Measurements from ENCODE around the gene ZBED4. TPM values are rescaled to one million over a fixed set of nuclear protein-coding genes. Genes with fewer than 3 reads are reported as not detected.

ZBED4 gene
- total RNA-seq, 1 donor from 2014 or later, result 22.7 TPM

DNA sequence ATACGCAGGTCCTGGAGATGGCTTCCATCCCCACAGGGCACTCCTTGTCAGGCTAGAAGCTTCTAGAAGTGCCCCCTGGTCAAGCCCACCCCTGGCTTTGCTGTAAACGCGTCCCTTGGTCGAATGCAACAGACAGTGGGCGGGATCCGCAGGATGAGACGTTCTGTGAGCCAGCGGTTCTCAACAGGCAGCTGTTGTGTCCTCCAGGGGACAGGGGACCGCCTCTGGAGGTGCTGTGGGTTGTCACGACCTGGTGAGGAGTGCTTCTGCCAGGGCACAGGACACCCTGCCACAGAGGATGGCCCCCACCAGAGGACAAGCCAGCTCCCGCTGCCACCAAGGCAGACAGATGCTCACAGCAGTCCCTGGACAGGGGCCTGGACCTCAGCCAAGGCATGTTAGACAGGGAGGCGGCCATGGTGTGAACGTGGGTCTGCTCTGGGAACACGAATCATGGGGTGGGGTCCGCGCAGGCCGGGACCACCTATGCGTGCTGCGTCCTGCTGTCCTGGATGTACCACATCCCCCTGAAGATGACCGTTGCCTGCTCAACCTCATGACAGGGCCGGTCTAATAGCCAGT is 76.4 kb downstream of the ZBED4 start:
- H4K20me1 ChIP-seq (ENCODE audit: insufficient read depth, low read length), result no peaks in the 10 kb centered on the region
- H3K4me3 ChIP-seq (ENCODE audit: insufficient read depth, low read depth, low read length), result no peak overlapping the region
- H3K9me3 Mint-ChIP-seq (ENCODE audit: unreplicated experiment), result peaks cover 3% of the 10 kb centered on the region
- peaks cover 2% of the 10 kb centered on the region for H3K36me3 ChIP-seq (ENCODE audit: insufficient read depth, low read length)
- peaks cover 7% of the 10 kb centered on the region for H3K4me1 ChIP-seq (ENCODE audit: insufficient read depth, low read length)
- peaks cover 19% of the 10 kb centered on the region for H3K27me3 Mint-ChIP-seq (ENCODE audit: low read depth, unreplicated experiment)
- no peaks in the 10 kb centered on the region for H3K79me2 ChIP-seq (ENCODE audit: insufficient read depth, low read length)
- DNase-seq (ENCODE audit: low read depth) (no peak), FAIRE-seq (no peak)
- peak overlapping the region; percentile 26 for H3K27ac Mint-ChIP-seq (ENCODE audit: unreplicated experiment)
- no peak overlapping the region for H3K4me3 Mint-ChIP-seq (ENCODE audit: unreplicated experiment)
- no peak overlapping the region for H3K9ac ChIP-seq (ENCODE audit: low read length)
- TF ChIP-seq CTCF (IDR thresholded peaks at IDR 0.05; ENCODE audit: insufficient read depth, low read depth, low read length) (no peak), EZH2 (IDR thresholded peaks at IDR 0.05; ENCODE audit: insufficient read depth, low read length) (no peak)
- no peak overlapping the region for H3K27ac ChIP-seq (ENCODE audit: low read depth, low read length)
- H3K27me3 ChIP-seq (ENCODE audit: insufficient read depth, low read length), result no peaks in the 10 kb centered on the region
- no peak overlapping the region for H3K4me2 ChIP-seq (ENCODE audit: low read length)
- no peaks in the 10 kb centered on the region for H3K4me1 Mint-ChIP-seq (ENCODE audit: low read depth, unreplicated experiment)
- H3K9me3 ChIP-seq (ENCODE audit: insufficient read depth, low read depth, low read length), result no peaks in the 10 kb centered on the region
- no peaks in the 10 kb centered on the region for H3K36me3 Mint-ChIP-seq (ENCODE audit: low read depth, unreplicated experiment)
- no peak overlapping the region for H2AFZ ChIP-seq (ENCODE audit: low read depth, low read length)

- Histone ChIP-seq H3K27me3 (ENCODE audit: insufficient read depth, low read length) (no peaks in the 10 kb centered on the region), H3K4me2 (ENCODE audit: low read length) (no peak overlapping the region), H3K4me3 (ENCODE audit: insufficient read depth, low read depth, low read length) (no peak overlapping the region), H3K36me3 (ENCODE audit: insufficient read depth, low read length) (no peaks in the 10 kb centered on the region), H2AFZ (ENCODE audit: low read depth, low read length) (no peak overlapping the region), H3K9me3 (ENCODE audit: insufficient read depth, low read depth, low read length) (no peaks in the 10 kb centered on the region), H3K27ac (ENCODE audit: low read depth, low read length) (no peak overlapping the region), H4K20me1 (ENCODE audit: insufficient read depth, low read length) (no peaks in the 10 kb centered on the region), H3K79me2 (ENCODE audit: insufficient read depth, low read length) (no peaks in the 10 kb centered on the region), H3K9ac (ENCODE audit: low read length) (no peak overlapping the region), H3K4me1 (ENCODE audit: insufficient read depth, low read length) (peaks cover 7% of the 10 kb centered on the region)
- DNase-seq (ENCODE audit: low read depth) (peak; percentile 18), FAIRE-seq (no peak)
- peaks cover 3% of the 10 kb centered on the region for H3K9me3 Mint-ChIP-seq (ENCODE audit: unreplicated experiment)
- H3K27me3 Mint-ChIP-seq (ENCODE audit: low read depth, unreplicated experiment), result peaks cover 19% of the 10 kb centered on the region
- H3K4me3 Mint-ChIP-seq (ENCODE audit: unreplicated experiment), result no peak overlapping the region
- no peak for TF ChIP-seq EZH2 (IDR thresholded peaks at IDR 0.05; ENCODE audit: insufficient read depth, low read length)
- TF ChIP-seq CTCF (IDR thresholded peaks at IDR 0.05; ENCODE audit: insufficient read depth, low read depth, low read length), result peak; percentile 33
- no peaks in the 10 kb centered on the region for H3K36me3 Mint-ChIP-seq (ENCODE audit: low read depth, unreplicated experiment)
- no peaks in the 10 kb centered on the region for H3K4me1 Mint-ChIP-seq (ENCODE audit: low read depth, unreplicated experiment)
- H3K27ac Mint-ChIP-seq (ENCODE audit: unreplicated experiment), result no peak overlapping the region
Measured at GRCh38 chr22:49930596-49931412, 77.2 kb downstream of the ZBED4 start.

Measured in astrocyte (in vitro differentiated cells and primary cell).